Amniotic stem cell (primary cell): Measurements from ENCODE around the gene ETV6.
"Not testable (repeated sequence)": the region's sequence is repeated elsewhere in the genome, so short reads cannot be mapped to it uniquely, and the experiment has no call there.

Source experiments
- DNase-seq: peaks from one replicate; lab custom pipeline; 2025; lab: John Stamatoyannopoulos, UW

The ETV6 gene

DNA sequence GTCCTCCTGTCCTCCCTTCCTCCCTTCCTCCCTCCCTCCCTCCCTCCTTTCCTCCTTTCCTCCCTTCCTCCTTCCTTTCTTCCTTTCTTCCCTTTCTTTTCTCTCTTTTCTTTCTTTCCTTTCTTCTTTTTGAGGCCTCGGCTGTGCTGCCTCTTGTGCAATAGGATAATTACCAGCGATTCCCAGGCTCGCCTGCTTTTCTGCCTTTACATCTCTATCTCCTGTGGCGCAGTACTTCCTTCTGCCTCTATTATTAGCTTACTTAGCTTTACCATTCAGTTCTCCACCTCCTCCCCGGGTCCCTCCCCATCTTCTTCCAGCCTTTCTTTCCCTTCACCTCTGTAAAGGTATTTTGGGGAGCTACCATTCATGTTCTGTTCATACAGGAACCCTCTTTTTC is 19.9 kb downstream of the ETV6 start:
- no peak for DNase-seq

DNA sequence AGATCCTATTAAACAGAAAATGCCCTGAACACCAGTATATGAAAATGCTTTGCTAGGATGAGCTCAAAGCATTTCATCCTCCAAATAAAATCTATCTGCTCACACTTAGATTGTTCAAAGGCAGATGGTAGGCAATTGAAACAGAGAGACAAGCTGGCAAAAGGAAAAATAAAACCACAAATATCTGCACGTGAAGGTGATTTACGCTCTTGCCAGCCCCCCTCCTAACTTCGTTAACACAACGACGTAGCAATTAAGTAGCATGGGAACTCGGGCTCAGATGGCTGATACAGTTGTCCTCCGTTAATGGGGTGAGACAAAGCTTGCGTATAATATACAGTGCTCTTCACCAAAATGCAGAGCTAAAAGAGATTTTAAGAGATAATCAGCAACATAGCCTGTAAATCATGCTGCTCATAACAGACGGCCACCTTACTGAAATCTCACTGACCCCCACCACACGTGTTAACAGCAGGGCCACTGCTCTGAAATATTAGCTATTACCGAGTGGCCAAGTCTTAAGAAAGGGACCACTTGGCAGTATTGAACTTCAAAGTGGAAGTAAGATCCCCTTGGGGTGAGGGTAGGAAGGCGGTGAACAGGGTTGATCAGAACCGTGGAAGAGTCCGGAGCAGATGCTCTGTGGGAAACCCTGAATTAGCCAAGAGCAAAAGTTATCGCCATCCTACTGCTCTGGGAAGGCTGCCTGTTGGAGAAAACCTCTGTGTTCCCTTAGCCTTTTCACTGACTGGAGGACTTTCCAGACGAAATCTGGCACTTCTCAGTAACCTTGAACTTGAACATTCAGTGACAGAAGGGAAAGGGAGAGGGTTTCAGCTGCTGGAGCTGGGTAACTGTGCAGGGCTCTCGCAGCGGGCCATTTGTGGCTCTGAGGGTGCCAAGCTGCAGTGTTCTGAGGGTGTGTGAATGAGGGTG is 23.1 kb downstream of the ETV6 start:
- DNase-seq, result no peak

DNA sequence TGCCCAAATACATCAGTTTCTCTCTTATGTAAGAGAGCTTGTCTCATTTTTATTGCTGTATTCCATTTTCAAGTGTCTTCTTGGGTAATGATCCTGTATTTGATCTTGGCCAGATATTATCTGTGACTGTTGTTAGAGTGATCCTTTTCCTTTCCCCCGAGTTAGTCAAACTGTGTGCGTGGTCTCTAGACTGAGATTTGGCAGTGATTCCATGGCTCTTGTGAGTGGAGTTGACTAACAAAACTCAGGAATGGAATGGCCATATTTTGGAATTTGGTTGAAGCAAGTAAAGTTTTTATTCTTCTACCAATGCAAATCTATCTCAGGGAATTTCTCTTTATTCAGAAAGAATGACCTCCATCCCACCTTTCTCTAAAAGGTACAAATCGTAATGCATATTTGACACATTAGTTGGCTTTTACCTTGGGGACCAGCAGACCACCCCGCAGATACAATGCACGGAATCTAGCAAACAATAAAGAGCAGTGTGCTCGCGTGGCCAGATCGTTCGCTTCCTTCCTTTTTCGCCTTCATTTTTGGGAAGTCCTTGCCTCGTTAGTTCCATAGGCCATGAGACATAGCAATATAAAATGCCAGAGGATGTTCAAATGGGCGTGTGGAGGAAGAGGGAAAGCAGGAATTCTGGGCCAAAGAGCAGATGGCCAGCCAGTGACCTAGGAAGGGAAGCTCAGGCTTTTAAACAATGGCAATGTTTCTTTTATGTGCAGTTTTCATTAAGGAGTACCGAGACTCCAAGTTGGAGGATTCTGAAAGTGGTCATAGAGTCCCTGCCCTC is 24.4 kb downstream of the ETV6 start:
- no peak for DNase-seq

DNA sequence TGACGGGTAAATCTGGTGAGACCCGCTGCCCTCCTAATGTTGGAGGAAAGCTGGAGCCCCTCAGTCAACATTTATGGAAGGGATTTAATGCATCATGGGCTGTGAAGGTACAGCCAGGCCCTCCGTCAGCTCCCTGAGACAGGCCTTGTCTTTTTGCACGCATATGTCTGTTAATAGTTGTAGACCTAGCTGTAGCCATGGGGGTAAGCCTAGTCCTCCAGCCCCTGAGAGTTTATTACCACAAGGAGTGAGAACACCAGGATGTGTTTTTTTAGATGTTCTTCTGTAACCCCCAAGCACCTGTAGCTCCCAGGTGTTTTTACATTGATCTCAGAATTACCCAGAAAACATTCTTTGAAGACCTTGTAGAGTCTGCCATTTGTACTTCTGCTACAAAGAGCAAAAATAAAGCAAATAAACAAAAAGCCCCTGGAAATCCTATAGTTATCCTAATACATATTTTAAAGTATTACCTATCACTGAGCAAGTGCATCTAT is 25.5 kb downstream of the ETV6 start:
- no peak for DNase-seq

DNA sequence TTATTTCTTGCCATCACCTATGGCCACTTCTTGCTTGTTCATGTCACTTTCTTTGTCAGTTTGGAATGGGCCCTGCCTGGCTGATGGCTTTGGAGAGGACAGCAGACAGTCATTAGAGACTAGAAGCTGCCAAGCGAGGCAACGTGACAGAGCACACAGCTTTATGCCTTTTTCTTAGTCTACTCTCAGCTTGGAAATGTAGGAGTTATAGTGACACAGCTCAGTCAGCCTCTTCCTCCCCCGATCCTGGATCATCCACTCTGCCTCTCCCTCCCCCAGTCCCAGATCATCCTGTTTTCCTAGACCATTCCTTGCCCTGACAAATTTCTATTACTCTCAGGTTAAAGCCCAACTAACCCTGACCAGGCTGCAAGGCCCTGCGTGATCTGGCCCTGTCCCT is 26.6 kb downstream of the ETV6 start:
- no peak for DNase-seq

DNA sequence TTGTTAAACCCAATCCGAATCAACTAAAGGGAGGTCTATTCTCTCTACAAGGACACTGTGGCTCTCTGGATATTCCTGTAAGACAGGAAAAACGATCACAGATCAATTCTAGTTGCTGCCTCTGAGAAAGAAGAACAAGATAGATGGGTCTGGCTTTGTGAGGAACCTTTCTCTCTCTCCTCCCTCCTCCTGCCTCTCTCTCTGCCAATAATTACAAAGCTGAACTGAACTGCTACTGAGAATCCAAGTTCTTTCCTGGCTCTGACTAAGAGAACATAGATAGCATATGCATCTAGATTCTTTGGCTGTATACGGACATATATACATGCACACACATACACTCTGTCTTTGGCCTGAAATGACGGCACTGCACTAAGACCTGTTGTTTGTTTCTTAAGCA is 27.6 kb downstream of the ETV6 start:
- no peak for DNase-seq

DNA sequence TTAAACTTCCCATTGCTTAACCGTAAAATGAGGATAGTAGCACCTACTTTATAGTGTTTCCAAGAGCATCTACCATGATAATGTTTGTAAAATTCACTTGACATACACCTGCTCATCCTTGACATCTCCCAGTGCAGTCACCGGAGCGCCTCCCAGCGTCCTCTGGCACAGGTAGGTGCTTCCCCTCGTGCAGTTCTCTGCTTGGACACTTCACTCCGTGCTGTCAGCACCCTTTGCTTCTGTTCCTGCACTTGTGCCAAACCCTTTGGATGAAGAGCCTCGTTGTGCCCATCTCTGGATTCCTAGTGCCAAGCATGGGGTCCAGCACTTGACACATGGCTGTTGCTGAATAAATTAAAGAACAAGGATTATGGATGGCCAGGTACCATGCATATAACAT is 28.3 kb downstream of the ETV6 start:
- DNase-seq, result no peak

DNA sequence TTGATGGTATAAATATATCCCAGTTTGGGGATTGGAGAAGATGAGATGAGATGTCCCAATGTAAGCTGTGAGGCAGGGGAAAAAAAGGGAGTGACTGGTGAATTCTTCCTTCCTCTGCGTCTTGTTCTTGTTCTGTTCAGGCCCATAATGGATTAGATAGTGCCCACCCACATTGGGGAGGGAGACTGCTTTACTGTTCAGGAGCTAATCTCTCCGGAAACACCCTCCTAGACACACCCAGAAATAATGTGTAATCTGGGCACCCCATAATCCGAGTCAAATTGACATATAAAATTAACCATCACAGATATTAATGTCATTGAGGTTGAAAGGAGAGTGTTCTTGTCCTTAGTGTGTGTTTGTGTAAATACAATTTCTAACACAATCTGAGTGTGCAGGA is 29.3 kb downstream of the ETV6 start:
- no peak for DNase-seq

DNA sequence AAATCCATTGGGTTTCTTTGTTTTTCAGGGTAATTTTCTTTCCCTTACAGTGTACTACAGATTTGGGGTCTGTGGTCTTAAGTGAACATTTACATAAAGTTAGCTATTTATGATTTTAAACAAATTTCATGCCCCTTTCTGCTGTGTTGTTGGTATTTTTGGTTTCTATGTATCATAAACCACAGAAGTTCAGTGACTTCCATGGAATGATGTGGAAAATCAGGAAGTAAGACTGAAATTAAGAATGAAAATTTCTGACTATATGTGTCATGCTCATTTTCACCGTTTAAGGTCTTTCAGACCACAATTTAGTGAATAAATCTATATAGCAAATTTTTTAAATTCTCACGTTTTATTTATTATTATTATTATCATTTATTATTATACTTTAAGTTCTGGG is 31.7 kb downstream of the ETV6 start:
- no peak for DNase-seq

DNA sequence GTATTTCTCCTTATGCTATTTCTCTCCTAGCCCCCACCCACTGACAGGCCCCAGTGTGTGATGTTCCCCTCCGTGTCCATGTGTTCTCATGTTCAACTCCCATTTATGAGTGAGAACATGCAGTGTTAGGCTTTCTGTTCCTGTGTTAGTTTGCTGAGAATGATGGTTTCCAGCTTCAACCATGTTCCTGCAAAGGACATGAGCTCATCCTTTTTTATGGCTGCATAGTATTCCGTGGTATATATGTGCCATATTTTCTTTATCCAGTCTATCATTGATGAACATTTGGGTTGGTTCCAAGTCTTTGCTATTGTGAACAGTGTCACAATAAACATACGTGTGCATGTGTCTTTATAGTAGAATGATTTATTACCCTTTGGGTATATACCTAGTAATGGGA is 32.2 kb downstream of the ETV6 start:
- not testable (repeated sequence) for DNase-seq

DNA sequence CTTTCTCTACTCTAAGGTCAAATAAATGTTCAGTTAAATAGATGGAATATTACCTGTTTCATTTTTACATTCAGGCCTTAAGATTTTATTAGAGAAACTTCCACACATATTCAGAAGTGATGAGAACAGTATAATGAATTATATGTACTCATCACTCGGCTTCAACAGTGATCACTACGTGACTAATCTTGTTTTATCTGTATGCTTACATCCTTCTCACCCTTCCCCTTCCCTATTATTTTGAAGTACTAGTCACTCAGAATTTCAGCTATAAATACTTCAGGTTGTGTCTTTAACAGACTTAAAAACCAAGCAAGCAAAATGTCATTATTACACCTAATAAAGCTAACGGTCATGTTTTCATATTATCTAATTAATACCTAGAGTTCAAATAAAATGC is 34.9 kb downstream of the ETV6 start:
- no peak for DNase-seq

DNA sequence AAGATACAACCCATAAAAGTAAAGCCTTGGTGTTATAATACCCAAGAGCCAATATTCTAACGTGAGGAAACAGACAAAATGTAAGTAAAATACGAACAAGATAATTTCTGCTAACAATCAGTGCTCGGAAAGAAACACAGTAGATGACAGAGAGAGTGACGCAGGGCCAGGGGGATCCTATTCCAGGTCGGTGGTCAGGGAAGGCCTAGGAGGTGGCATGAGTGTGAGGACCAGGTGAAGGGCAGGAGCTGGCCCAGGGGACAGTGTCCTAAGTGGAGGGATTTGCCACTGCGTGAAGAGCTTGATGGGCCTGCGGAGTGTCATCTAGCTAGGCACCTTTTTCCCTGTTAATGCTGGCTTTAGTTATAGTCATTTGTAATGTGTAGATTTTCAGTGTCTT is 35.3 kb downstream of the ETV6 start:
- DNase-seq, result no peak

DNA sequence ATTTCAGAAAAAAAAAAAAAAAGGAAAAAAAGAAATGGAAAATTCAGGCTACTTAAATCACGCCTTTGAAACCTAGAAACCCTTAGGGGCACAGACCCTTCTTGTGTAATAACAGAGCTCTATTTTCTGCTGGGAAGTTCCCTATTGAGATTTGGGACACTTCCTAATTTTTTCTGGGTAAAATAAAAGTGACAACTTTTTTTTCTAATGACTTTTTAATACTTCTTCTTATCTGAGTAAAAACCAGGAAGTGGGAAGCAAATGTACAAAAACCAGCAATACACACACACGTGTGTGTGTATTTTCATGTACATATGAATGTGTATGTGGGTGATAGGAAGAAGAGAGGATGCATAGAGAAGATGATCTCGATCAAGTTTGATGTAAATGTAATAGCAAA is 35.8 kb downstream of the ETV6 start:
- no peak for DNase-seq

DNA sequence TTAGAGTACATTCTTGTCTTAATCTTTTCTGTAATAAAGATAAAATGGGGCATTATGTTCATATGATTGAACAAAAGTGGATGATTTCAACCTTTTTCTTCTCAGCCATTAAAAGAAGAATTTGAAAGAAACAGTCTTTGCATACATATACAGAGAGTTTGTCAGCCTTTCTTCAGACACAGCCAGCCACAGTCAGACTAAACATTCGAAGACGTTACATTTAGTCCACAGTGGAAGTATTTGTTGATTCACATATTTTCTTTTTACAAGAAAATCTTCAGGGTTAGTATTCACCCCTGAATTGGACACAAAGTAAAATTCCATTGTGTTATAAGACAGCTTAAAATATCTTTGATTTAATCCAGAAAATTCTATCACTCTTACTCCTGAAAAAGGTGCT is 36.2 kb downstream of the ETV6 start:
- no peak for DNase-seq

DNA sequence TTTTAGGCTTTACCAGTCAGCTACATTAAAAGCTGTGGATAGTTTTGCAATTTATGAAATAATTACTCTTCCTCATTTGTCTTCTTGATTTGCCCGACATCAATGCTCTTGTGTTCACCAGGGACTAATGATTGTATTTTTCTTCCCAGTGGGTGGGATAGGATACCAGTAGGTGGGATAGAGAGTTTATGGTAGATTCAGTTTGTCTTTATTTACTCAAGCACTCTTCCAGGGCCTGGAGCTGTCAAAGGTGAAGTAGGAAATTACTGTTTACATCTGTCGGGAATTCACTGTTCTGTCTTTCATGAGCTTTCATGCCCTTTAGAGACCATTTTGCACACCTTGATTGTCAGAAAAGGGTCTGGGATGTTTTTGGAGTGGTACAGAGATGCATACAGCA is 36.6 kb downstream of the ETV6 start:
- no peak for DNase-seq

DNA sequence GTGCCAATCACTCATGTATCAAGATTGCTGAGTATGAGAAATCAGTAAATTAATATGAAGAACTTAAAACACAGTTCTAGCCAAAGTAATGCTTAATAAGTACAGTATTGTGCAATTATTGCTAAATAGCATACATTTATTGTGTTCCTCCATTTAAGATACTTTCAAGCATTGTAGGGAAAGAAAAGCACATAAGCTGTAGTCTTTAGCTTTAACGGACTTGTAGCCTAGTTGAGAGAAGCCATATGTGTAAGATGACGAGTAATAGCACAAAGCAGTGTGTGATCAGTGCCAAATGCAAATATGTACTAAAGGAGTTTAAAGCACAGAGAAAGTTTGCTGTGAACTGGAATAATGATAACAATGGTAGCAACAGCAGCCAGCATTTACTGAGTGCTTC is 38.1 kb downstream of the ETV6 start:
- DNase-seq, result no peak

DNA sequence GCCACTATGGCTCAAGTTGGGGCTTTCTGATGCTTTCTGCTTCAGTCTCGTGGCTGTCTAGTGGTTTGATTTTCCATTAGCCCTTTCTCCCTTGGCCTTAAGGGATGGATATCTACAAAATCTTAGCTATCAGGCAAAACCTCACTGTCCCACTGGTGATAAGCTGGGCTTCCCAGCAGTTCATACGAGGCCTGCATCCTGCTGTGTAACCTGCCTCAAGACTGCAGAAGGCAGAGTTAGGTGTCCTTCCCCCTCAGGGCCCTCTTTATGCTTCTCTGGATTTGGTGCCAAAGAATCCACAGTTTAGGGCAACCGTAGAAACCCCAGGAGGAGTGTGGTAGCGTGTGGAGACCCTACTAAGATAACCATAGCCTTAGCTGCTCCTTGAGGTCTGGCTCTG is 38.9 kb downstream of the ETV6 start:
- DNase-seq, result no peak

DNA sequence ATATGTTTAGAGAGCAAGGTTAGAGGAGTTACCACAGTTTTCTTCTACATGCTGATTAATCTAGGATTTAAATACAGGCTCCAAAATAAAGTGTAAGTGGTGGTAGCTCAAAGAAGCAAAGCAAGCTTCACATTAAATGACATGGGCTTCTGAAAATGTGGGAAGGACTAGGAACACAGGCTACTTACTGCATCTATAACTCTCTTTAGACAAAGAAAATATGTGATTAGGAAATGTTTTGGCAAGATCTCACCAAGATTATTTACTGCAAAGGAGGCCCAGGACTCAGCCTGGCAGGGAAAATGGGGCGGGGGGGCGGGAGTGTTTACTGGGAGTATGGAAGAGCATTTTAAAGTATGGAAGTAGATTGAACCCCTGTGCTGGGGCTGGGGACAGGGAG is 39.4 kb downstream of the ETV6 start:
- DNase-seq, result no peak

DNA sequence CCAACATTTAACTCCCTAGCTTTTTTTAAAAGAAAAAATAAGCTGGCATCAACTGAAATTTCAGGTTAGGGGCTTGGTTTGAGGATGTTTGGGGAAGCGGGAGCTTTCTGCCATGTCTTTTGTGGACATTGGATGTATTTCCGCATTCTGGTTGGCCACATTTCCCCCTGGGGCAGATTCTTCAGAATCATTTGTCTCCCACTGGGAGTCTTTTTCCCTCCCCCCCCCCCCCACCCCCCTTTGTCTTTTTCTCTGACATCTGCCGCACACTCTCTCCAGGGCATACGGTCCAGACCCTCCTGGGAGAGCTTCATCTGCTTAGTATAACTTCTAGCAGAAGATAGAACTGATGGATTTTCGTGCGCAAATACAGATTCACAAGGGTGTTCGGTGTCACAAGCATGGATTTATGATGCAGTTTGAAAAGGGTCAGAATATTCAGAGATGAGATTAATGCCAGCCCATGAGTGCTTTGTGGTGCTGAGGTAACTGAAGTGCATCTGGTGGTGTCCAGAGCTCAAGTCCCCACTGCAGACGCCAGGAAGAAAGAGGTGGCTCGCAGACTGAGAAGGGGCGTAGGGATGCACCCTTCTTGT is 40.2 kb downstream of the ETV6 start:
- no peak for DNase-seq

DNA sequence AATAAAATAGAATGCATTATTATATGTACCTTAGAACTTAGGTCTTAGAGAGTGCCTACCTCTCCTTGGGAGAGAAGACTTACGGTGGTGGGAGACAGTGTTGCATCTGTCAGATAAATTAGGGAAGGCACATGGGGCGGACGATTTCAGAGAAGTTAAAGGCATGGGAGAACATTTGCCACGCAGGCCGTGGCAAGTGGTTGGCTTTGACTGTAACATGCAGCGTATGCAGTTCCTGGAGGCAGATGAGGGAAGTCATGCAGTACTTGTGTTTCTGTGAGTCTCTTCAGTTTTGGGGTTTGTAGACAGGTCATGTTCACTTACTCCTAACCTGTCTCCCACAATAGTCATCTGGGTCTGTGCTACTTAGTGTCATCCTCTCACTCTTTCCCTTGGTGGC is 43.6 kb downstream of the ETV6 start:
- no peak for DNase-seq

DNA sequence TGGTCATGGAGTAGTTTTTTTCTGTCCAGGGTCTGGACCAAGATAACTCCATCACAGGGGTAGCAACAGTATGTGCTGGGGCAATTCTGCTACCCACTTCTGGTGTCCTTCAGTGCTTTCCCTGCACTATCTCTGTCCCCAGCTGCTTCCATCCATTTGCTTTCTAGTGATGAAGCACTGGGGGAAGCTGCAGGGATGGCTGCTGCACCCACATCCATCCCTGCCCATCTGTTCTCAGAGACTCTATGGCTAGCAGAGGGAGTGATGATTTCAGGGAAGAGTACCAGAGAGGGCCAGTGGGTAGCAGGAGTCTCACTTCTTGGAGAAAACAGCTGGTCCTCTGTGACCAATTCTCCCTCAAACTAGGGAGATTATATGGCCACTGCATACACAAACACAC is 44.1 kb downstream of the ETV6 start:
- no peak for DNase-seq

DNA sequence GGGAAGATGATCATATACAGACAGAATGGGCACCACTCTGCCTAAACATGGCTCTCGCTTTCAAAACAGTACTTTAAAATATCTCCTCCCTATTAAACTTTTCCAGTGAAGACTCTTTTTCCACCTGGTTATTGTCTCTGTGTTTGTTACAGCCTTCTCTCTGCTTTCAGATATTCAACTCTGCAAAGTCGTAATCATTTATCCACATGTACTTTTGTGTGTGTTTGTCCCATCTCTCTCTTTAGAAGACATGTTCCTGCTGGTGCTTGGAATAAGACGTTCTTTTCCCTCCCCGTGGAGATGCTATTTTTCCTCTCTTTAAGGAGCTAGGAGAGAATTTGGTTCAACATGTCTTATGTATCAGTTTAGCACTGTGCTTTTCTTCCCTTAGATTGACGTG is 45.1 kb downstream of the ETV6 start:
- DNase-seq, result no peak

DNA sequence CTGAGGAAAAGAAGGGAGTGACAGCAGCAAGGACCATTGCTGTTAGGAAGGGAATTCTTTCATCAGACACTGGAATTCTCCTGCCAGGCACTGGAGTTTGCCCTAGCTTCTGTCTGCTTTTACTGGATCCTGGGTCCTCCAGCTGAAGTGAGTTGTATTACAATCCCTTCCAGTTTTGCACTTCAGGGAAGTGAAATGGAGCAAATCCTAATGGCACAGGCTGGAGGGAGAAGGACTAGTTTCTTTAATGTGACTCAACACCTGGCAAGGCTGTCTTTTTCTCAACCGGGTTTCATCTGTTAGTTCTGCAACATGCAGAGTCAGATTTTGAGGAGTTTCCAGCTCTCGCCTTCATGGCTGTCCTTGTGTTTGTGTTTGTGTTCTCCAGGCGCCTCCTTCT is 45.8 kb downstream of the ETV6 start:
- DNase-seq, result no peak
